HepG2 (cell line): ENCODE data around the gene LAMB2. TPM values are rescaled to one million over a fixed set of nuclear protein-coding genes. Genes with fewer than 3 reads are reported as not detected.
A peak's percentile ranks its signal among the peaks of the same experiment; 100 is the strongest.

Experiments
- ATF3 ChIP-seq: sonication (generic); formaldehyde crosslinking; IDR thresholded peaks from 2 replicates; pipeline ENCODE4 v1.4.0; 2020; ENCODE audit warnings: missing genetic modification reagents
- CHD2 ChIP-seq: IDR thresholded peaks from 2 replicates; pipeline ENCODE4 v1.6.1; 2011; ENCODE audit warnings: low read depth, low read length, improper control_type of control experiment
- JDP2 ChIP-seq: sonication (generic); formaldehyde crosslinking; IDR thresholded peaks from 2 replicates; pipeline ENCODE4 v1.8.1; 2022; ENCODE audit warnings: missing genetic modification reagents, borderline replicate concordance
- MED1 ChIP-seq: sonication (generic); formaldehyde crosslinking; IDR thresholded peaks from 2 replicates; pipeline ENCODE4 v1.4.0; 2020; ENCODE audit warnings: missing genetic modification reagents
- NCOA1 ChIP-seq: sonication (generic); formaldehyde crosslinking; IDR thresholded peaks from 2 replicates; pipeline ENCODE4 v1.9.0; 2021; ENCODE audit warnings: missing genetic modification reagents
- NR2C2 ChIP-seq: sonication (generic); formaldehyde crosslinking; IDR thresholded peaks from 2 replicates; pipeline ENCODE4 v1.4.0; 2020; ENCODE audit warnings: missing genetic modification reagents, mild to moderate bottlenecking, moderate library complexity, borderline replicate concordance
- PAF1 ChIP-seq: IDR thresholded peaks from 2 replicates; pipeline ENCODE4 v1.6.1; 2016; ENCODE audit warnings: missing genetic modification reagents, missing compliant biosample characterization
- POGK ChIP-seq: sonication (generic); formaldehyde crosslinking; conservative IDR thresholded peaks from 2 replicates; pipeline ENCODE4 v1.8.0; 2022; ENCODE audit warnings: mild to moderate bottlenecking, moderate library complexity, missing genetic modification reagents
- POGZ ChIP-seq: sonication (generic); formaldehyde crosslinking; IDR thresholded peaks from 2 replicates; pipeline ENCODE4 v1.4.0; 2020; ENCODE audit warnings: mild to moderate bottlenecking, missing genetic modification reagents
- PRDM15 ChIP-seq: sonication (generic); formaldehyde crosslinking; IDR thresholded peaks from 2 replicates; pipeline ENCODE4 v1.4.0; 2020; ENCODE audit warnings: missing genetic modification reagents
- SPEN ChIP-seq: sonication (generic); formaldehyde crosslinking; IDR thresholded peaks from 2 replicates; pipeline ENCODE4 v1.5.1; 2020; ENCODE audit warnings: low read depth, mild to moderate bottlenecking, missing genetic modification reagents
- TCF7L2 ChIP-seq: IDR thresholded peaks from 2 replicates; pipeline ENCODE4 v1.6.1; 2011; ENCODE audit warnings: mild to moderate bottlenecking, low read depth, low read length, moderate library complexity
- TMF1 ChIP-seq: sonication (generic); formaldehyde crosslinking; IDR thresholded peaks from 2 replicates; pipeline ENCODE4 v1.8.1; 2022; ENCODE audit warnings: low read depth, missing genetic modification reagents
- WIZ ChIP-seq: sonication (generic); formaldehyde crosslinking; IDR thresholded peaks from 2 replicates; pipeline ENCODE4 v1.5.1; 2020; ENCODE audit warnings: mild to moderate bottlenecking, missing genetic modification reagents
- YEATS4 ChIP-seq: sonication (generic); formaldehyde crosslinking; IDR thresholded peaks from 2 replicates; pipeline ENCODE4 v1.4.0; 2020; ENCODE audit warnings: missing genetic modification reagents, borderline replicate concordance
- ZBTB42 ChIP-seq: sonication (generic); formaldehyde crosslinking; IDR thresholded peaks from 2 replicates; pipeline ENCODE4 v1.5.0; 2020; ENCODE audit warnings: mild to moderate bottlenecking, missing genetic modification reagents
- ZC3H4 ChIP-seq: sonication (generic); formaldehyde crosslinking; IDR thresholded peaks from 2 replicates; pipeline ENCODE4 v1.4.0; 2020; ENCODE audit warnings: missing genetic modification reagents, borderline replicate concordance
- ZNF281 ChIP-seq: sonication (generic); formaldehyde crosslinking; IDR thresholded peaks from 2 replicates; pipeline ENCODE4 v1.4.0; 2020; ENCODE audit warnings: missing genetic modification reagents, borderline replicate concordance
- ZNF335 ChIP-seq: sonication (generic); formaldehyde crosslinking; IDR thresholded peaks from 2 replicates; pipeline ENCODE4 v1.4.0; 2020; ENCODE audit warnings: missing genetic modification reagents
- ZNF33B ChIP-seq: sonication (generic); formaldehyde crosslinking; IDR thresholded peaks from 2 replicates; pipeline ENCODE4 v1.5.1; 2020; ENCODE audit warnings: mild to moderate bottlenecking, missing genetic modification reagents
- ZNF550 ChIP-seq: sonication (generic); formaldehyde crosslinking; IDR thresholded peaks from 2 replicates; pipeline ENCODE4 v1.4.0; 2020; ENCODE audit warnings: mild to moderate bottlenecking, missing genetic modification reagents, borderline replicate concordance
- ZNF749 ChIP-seq: sonication (generic); formaldehyde crosslinking; IDR thresholded peaks from 2 replicates; pipeline ENCODE4 v1.8.0; 2022; ENCODE audit warnings: mild to moderate bottlenecking, missing genetic modification reagents, moderate library complexity, borderline replicate concordance
- polyA plus RNA-seq, 8 experiments: library from polyadenylated mRNA; depleted of rRNA in 3 of 8; stranded (reverse) in 7 of 8; unstranded in 1 of 8; fragments of >200 nt; fragmentation: Illumina TruSeq in 4 of 8; extraction: Trizol in 4 of 8; gene quantifications; 2 replicates each; pipeline versions ENCODE4 v1.2.1 to v1.2.3, GENCODE V29; 2011 to 2016; ENCODE audit warnings: low read depth in 4 of 8, missing spikeins in 1 of 8, mixed read lengths in 1 of 8; ENCODE audit not compliant: insufficient read depth in 1 of 8
- total RNA-seq, 5 experiments: library from RNA; depleted of rRNA; stranded (reverse); fragments of >200 nt; fragmentation: Illumina TruSeq; extraction: Trizol; gene quantifications; 2 replicates each; pipeline ENCODE4 v1.2.3, GENCODE V29; 2016; ENCODE audit warnings: low read depth in 1 of 5

LAMB2 gene
- total and polyA plus RNA-seq, 2 of the 13 experiments (the other 11 are each of a cell fraction or from before 2014, with no cell fraction given): 208 to 443 TPM

- TF ChIP-seq ZNF335 (CRISPR knock-in tag): peak; percentile 81
- no peak for TF ChIP-seq PAF1 (CRISPR knock-in tag)
- peak; percentile 68; the same call in 1 of the 2 replicates for TF ChIP-seq YEATS4 (CRISPR knock-in tag)
- TF ChIP-seq POGZ (CRISPR knock-in tag): peak; percentile 46
- TF ChIP-seq WIZ (CRISPR knock-in tag): no peak
- TF ChIP-seq NCOA1 (CRISPR knock-in tag): no peak
- TF ChIP-seq TCF7L2: no peak
- TF ChIP-seq ZBTB42 (CRISPR knock-in tag): no peak
- no peak for TF ChIP-seq ZNF749 (CRISPR knock-in tag)
- TF ChIP-seq ZNF33B: no peak
- TF ChIP-seq NR2C2: peak; percentile 43
- no peak; the same call in 1 of the 2 replicates for TF ChIP-seq JDP2
- peak; percentile 81; the same call in 1 of the 2 replicates for TF ChIP-seq TMF1 (CRISPR knock-in tag)
- TF ChIP-seq ZC3H4 (CRISPR knock-in tag): no peak
- peak; percentile 98 for TF ChIP-seq PRDM15
- TF ChIP-seq POGK (CRISPR knock-in tag): peak; percentile 64; the same call in 1 of the 2 replicates
- no peak for TF ChIP-seq ZNF550
- TF ChIP-seq ATF3 (CRISPR knock-in tag): no peak
- TF ChIP-seq MED1 (CRISPR knock-in tag): peak; percentile 64
- TF ChIP-seq CHD2: no peak
- peak; percentile 66 for TF ChIP-seq SPEN (CRISPR knock-in tag)
- TF ChIP-seq ZNF281 (CRISPR knock-in tag): peak; percentile 45; the same call in 1 of the 2 replicates
Measured at GRCh38 chr3:49132437-49133225, at the start of gene LAMB2 (continued).
